ENCODE data around the gene CCNE1.
A peak's percentile ranks its signal among the peaks of the same experiment; 100 is the strongest.

CCNE1 gene

DNA sequence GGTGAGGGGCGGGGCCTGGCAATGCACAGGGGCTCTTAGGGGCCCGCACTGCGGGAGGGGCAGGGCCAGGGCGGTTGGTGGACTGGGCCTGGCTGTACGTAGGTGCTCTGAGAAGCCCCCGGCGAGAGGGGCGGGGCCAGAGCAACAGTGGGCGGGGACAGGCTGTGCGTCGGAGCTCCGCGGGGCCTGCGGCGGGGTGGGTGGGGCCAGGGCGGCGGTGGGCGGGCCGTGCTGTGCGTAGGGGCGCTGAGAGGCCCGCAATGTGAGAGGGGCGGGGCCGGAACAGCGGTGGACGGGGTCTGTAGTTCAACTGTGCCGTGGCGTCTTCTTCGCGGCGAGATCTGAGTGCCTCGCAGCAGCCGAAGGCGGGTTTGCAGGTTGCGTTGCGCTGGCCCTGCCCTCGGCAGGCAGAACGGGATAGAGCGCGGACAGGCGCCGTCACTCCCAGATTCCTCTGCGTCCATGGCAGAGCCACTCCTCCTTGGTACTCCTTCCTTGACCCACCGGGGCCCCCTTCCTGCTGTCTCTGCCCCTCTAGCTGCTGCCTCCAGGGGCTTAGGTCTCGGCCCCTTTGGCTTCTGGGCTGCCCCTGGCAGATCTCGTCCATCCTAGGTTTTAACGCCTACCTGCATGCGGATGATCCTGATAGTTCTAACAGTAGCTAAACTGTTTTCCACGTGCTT lies 33.2 kb downstream of the CCNE1 start:
- peaks cover 21% of the 10 kb centered on the region for H3K27me3 ChIP-seq (ENCODE audit: insufficient read depth, low read depth, severe bottlenecking)
- H3K4me3 ChIP-seq (ENCODE audit: low read depth, low read length) = peak overlapping the region; percentile 72
- peak; percentile 96 for DNase-seq
- TF ChIP-seq CTCF (IDR thresholded peaks at IDR 0.05; ENCODE audit: low read depth, low read length) = no peak
- peak overlapping the region; percentile 12 for H3K27ac ChIP-seq
- no peaks in the 10 kb centered on the region for H3K36me3 ChIP-seq
- no peaks in the 10 kb centered on the region for H3K9me3 ChIP-seq (ENCODE audit: severe bottlenecking)

GRCh38 chr19:29845574-29846176 lies 33.9 kb downstream of the CCNE1 start:
- Histone ChIP-seq H3K36me3 (no peaks in the 10 kb centered on the region), H3K27ac (peak overlapping the region; percentile 12), H3K9me3 (ENCODE audit: severe bottlenecking) (no peaks in the 10 kb centered on the region), H3K4me3 (ENCODE audit: low read depth, low read length) (peak overlapping the region; percentile 72), H3K27me3 (ENCODE audit: insufficient read depth, low read depth, severe bottlenecking) (peaks cover 21% of the 10 kb centered on the region)
- TF ChIP-seq CTCF (IDR thresholded peaks at IDR 0.05; ENCODE audit: low read depth, low read length) = no peak
- DNase-seq = peak; percentile 66

GRCh38 chr19:29849208-29849607 lies 37.4 kb downstream of the CCNE1 start:
- H3K27ac ChIP-seq = no peak overlapping the region
- no peaks in the 10 kb centered on the region for H3K27me3 ChIP-seq (ENCODE audit: insufficient read depth, low read depth, severe bottlenecking)
- TF ChIP-seq CTCF (IDR thresholded peaks at IDR 0.05; ENCODE audit: low read depth, low read length) = no peak

GRCh38 chr19:29850482-29850881 lies 38.7 kb downstream of the CCNE1 start:
- no peak overlapping the region for H3K27ac ChIP-seq
- no peak for DNase-seq
- H3K36me3 ChIP-seq = no peaks in the 10 kb centered on the region
- no peaks in the 10 kb centered on the region for H3K9me3 ChIP-seq (ENCODE audit: severe bottlenecking)
- no peak overlapping the region for H3K4me3 ChIP-seq (ENCODE audit: low read depth, low read length)
- TF ChIP-seq CTCF (IDR thresholded peaks at IDR 0.05; ENCODE audit: low read depth, low read length) = no peak
- no peaks in the 10 kb centered on the region for H3K27me3 ChIP-seq (ENCODE audit: insufficient read depth, low read depth, severe bottlenecking)

More at GRCh38 chr19:29849208-29849607, 37.4 kb downstream of the CCNE1 start:
- Histone ChIP-seq H3K9me3 (ENCODE audit: severe bottlenecking) (no peaks in the 10 kb centered on the region), H3K4me3 (ENCODE audit: low read depth, low read length) (no peak overlapping the region), H3K36me3 (no peaks in the 10 kb centered on the region)
- DNase-seq = no peak

DNA sequence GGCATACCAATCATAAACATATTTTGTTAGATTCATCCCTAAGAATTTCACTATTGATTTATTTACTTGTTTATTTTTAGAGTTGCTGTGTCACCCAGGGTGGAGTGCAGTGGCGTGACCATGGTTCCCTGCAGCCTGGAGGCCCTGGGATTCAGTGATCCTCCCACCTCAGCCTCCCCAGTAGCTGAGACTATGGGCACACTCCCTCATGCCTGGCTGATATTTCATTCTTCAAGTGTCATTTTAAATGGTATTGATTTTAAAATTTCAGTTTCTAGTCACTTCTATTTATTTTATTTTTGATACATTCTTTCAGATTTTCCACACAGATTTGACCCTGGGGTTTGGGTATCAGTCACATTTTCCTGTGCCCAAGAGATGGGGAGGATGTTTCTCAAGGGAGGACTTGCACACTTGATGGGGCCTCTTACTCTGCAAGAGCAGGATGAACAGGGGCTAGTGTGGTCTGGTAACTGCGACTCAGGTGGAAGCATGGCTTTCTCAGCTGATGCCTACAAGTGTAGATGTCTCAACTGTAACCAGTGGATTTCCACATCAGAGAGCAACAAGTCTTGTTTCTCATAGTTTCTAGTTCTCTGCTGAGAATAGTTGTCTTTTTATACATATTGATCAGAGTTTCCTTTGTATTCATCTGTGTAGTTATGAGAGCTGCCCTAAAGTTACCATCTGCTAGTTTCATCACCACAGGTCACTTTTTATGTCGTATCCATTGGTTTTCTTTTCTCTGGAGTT lies 40.2 kb downstream of the CCNE1 start:
- Histone ChIP-seq H3K27ac (no peak overlapping the region), H3K27me3 (ENCODE audit: insufficient read depth, low read depth, severe bottlenecking) (no peaks in the 10 kb centered on the region), H3K36me3 (no peaks in the 10 kb centered on the region), H3K4me3 (ENCODE audit: low read depth, low read length) (no peak overlapping the region), H3K9me3 (ENCODE audit: severe bottlenecking) (no peaks in the 10 kb centered on the region)
- no peak for TF ChIP-seq CTCF (IDR thresholded peaks at IDR 0.05; ENCODE audit: low read depth, low read length)
- no peak for DNase-seq

Data from WERI-Rb-1 (cell line).